Testis (tissue), 2 donors: ENCODE results near the gene PIAS4.

Experiments
- CTCF ChIP-seq, 3 experiments: fragments of 450-650 bp in 2 of 3; fragments of 200-600 bp in 1 of 3; sonication (generic) in 1 of 3; IDR thresholded peaks; one replicate each; pipeline ENCODE4 v1.5.1; 2016 to 2019; ENCODE audit warnings: antibody characterized with exemption in 3 of 3, mild to moderate bottlenecking in 2 of 3, moderate library complexity in 1 of 3
- POLR2A ChIP-seq: fragments of 450-650 bp; IDR thresholded peaks from one replicate; pipeline ENCODE4 v1.6.1; 2017; ENCODE audit warnings: antibody characterized with exemption, mild to moderate bottlenecking, moderate library complexity

GRCh38 chr19:4028334-4029246, 21.1 kb downstream of the PIAS4 start:
- no peak for TF ChIP-seq CTCF (IDR thresholded peaks at IDR 0.05)
- TF ChIP-seq POLR2A: no peak
